HG02885 (cell line): ENCODE results near the gene ODF2L.
A peak's percentile ranks its signal among the peaks of the same experiment; 100 is the strongest.
"Not testable (repeated sequence)": the region's sequence is repeated elsewhere in the genome, so short reads cannot be mapped to it uniquely, and the experiment has no call there.

ENCODE experiments used
- ATAC-seq: cut with Tn5 transposase; IDR thresholded peaks from one replicate; pipeline ENCODE4 v1.9.1; 2021; ENCODE audit warnings: mild to moderate bottlenecking; ENCODE audit not compliant: unreplicated experiment, poor library complexity

The ODF2L gene

DNA sequence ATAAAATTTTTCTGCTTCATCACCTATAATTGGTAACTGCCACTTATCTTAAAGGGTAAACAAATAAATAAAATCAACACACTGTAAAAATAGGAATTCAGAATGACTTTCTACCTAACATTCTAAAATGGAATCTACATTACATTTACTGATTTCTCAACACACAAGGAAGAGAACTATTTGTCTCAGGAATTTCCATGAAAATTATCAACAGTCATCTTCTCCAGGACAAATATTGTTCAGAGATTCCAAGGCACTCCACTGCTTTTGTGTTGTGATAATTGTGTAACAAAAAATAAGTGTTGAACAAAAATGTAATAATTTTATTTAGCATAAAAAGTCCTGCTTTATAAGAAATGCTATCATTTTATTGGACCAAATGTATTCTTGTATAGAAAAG, 7.3 kb downstream of the ODF2L start:
- ATAC-seq, result no peak

DNA sequence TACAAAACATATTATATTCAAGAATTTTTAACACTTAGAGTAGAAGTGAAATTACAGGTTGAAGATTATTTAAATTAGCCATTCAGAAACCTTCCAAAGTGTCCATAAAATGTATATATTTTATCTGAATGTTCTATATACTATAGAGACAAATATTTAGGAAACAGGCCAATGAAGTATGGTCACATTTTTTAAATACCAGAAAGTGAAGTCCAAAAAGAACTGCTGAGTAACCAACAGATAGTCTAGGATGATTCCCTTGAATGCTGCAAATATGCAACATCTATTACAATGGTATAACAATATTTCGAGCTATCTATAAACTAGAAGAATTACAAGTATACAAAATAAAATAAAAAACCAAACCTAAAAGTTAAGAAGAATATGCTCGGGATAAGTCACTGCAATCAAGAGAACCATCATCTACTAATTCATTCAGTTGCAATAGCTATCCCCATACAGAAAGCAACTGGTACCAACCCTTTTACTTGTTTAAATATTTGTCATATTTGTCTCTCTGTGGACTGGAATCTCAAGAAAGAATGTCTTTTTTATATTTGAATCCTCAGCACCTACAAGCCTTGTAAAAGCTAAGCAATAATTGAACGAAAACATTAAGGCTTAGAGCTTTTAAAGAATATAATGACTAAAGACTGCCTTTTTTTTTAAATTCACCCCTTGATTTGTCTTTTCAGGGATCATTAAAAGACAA, 8.1 kb downstream of the ODF2L start:
- ATAC-seq, result no peak

DNA sequence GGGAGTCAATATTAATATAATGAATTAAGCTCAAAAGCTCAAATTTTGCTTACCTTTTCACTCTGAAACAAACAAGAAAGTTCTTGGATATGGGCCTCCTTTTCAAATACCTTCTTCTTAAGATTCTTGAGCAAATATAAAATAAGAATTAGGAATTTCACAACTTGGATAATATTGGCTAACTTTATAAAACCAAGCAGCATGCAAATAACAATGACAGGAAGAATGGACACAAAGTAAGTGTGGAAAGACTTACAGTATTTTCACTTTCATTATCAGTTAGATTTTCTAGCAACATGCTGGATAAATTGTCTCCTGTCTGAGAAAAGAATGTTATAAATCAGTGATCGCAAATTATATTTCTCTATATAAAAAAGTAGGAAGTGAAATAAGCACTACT, 13.2 kb downstream of the ODF2L start:
- ATAC-seq, result peak; percentile 59

DNA sequence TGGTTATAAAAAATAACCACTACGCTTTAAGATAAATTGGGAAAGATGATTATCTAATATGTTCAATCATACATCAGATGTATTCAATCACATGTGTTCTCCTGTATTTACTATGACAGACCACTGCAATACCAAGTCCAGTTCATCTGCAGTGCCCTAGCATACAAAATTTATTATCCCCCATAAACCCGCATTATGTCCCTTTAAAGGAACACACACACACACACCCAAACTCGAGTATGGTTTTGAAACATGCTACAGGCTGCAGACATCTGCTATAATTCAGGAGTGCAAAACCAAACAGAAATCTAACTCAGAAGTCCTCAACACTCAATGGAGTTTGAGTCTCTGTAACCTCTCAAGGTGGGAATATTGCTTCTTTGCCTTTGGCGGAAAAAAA, 14.9 kb downstream of the ODF2L start:
- ATAC-seq, result no peak

DNA sequence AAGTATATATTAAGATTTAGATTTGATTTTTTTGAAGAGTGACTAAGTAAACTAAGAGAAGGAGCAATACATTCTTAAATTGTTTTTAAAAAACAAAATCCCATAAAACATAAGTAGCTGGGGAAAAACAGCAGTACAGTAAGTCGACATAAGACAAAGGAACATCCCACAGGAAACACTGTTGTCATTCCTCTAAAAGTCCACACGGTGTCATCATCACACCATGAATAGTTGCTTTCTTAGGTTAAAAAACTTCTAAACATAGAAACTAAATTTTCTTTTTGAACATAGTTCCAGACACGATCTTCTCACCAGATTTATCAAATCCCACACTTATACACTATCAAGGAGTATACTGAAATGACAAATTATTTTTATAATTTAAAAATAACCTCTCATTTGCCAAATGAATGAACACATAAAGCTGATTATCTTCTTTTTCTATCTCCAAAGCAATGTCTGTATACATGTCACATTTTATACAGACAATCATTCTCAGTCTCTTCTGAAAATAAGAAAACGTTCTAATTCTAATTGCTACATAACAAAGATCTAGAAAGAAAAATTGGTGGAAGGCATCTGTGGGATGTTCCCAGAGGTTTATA, 15.8 kb downstream of the ODF2L start:
- peak; percentile 81 for ATAC-seq

DNA sequence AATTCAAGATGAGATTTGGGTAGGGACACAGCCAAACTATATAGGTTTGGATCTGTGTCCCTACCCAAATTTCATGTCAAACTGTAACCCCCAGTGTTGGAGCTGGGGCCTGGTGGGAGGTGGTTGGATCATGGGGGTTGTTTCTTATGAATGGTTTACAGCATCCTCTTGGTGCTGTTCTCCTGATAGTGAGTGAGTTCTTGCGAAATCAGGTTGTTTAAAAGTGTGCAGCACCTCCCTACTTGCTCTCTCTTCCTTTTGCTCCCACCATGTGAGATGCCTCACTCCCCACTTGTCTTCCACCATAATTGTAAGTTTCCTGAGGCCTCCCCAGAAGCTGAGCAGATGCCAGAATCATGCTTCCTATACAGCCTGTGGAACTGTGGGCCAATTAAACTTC, 17.3 kb downstream of the ODF2L start:
- no peak for ATAC-seq

DNA sequence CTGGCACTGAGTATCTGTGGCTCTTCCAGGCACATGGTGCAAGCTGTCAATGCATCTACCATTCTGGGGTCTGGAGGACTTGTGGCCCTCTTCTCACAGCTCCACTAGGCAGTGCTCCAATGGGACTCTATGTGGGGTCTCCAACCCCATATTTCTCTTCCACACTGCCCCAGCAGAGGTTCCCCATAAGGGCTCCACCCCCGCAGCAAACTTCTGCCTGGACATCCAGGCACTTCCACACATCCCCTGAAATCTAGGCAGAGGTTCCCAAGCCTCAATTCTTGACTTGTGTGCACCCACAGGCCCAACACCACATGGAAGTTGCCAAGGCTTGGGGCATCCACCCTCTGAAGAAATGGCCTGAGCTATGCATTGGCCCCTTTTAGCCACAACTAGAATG, 18.8 kb downstream of the ODF2L start:
- ATAC-seq, result no peak

DNA sequence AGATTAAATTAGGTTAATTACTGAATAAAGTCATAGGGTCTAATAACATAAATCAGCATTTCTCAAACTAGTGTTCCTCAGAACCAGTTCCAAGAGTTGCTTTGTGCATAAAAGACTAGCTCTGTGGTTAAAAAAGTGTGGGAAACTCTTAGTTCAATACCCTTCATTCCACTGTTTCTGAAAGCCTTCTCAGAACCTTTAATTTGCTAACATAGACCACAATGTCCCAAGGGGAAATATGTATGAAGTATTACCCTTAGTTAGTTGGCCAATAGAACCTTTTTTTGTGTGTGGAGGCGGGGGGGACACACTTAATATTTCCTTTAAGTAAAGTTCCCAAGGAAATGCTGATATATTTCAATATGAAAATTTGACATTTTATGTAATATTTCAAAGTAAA, 20.4 kb downstream of the ODF2L start:
- no peak for ATAC-seq

DNA sequence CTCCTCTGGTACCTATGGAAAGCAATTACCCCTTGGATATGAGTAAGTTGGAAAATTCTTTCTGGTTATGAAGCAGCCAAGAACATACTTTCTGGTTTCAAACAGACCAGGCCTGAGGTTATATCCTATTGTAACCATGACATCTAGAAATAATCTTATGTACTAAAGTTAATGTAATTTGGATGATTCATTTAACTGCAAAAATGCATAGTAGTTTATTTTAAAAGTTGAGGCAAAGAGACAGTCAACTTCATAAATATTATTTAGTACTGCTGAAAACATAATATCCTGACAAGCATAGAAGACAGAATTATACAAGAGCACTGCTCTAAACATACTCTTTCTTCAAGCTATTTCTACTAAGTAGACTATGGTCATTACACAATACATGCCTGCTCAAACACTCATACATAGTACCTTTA, 25.5 kb downstream of the ODF2L start:
- no peak for ATAC-seq

DNA sequence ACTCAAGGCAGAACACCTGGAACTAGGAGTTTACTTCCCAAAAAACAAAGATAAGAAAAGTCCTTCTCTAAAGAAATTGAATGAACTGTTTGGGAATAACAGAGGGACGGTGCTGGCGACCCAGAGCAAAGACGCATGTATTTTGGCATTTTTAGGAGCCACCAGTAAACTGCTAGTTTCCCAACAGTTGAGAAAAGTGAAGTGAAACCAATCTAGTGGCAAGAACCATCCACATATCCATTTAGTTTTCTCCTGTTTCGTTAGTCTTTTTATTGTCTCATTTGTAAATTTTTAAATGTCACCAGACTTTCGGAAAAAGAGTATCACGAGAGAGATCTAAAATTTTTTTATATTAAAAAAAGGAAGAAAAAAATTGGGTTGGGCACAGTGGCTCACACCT, 30.2 kb downstream of the ODF2L start:
- ATAC-seq, result no peak

DNA sequence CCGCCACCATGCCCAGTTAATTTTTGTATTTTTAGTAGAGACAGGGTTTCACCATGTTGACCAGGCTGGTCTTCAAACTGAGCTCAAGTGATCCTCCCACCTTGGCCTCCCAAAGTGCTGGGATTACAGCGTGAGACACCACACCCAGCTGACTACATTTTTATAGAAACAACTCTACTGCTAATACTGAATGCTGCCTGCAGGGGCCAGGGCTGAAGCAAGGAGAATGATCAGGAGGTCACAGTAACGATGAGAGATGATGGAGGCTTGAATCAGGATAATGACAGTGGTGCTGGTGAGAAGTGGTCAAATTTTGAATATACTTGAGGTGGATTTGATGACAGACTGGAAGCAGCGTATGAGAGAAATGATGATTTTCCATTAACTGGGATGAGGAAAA, 33.3 kb downstream of the ODF2L start:
- no peak for ATAC-seq

DNA sequence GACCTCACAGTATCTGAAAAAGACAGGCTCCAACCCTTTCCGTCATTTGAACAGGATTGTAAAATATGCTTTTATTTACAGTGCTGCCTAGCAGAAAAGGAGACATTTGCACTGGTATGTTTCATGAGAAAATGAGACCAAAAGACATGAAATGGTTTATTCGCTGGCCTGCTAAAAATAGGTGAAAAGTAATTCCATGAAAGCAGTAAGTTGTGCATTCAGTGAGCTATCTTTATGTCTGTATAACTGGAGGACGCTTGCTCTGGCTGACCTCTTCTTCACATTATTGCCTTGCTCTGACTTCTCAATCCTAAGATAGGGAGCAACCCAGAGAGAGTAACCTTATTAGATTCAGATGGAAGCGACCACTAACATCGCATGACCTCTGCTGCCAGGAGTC, 38.3 kb downstream of the ODF2L start:
- no peak for ATAC-seq

DNA sequence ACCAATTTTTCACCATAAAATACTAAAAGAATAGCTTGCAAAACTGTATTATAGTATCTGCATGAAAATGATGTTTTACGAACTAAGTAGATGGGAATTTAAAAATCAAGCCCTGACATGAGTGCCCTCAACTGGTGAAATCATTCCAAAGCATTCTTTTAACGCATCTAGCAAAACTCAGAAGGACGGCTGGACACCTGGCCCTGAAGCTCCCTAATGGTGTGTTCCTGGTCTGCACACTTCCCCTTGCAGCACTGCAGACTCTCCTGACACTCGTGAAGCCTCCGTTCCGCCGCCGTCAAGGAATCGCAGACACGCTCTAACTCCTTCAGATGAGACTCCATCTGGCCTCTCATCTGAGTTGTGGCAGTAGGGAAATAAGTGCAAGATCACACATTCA, 39.9 kb downstream of the ODF2L start:
- no peak for ATAC-seq

DNA sequence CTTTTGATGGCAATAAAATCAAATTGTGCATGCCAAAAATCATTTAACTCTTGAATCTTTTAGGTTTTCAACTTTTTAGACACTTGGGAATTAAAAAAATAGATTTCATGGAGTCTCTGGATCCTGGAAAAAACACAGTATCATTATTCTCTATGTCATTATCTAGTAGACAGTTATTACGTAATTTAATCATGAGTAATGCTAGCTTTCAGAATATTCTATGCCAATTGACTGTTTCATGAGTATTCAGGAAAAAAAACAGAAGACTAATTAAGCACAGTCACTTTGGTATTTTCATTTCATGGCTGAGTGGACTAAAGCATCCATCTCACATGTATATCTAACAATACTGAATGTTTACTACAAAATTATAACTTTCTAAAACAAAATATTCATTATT, 44.0 kb downstream of the ODF2L start:
- no peak for ATAC-seq

DNA sequence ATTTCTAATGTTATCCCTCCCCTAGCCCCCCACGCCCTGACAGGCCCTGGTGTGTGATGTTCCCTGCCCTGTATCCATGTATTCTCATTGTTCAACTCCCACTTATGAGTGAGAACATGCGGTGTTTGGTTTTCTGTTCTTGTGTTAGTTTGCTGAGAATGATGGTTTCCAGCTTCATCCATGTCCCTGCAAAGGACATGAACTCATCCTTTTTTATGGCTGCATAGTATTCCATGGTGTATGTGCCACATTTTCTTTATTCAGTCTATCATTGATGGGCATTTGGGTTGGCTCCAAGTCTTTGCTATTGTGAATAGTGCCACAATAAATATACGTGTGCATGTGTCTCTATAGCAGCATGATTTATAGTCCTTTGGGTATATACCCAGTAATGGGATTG, 45.9 kb downstream of the ODF2L start:
- ATAC-seq, result not testable (repeated sequence)

DNA sequence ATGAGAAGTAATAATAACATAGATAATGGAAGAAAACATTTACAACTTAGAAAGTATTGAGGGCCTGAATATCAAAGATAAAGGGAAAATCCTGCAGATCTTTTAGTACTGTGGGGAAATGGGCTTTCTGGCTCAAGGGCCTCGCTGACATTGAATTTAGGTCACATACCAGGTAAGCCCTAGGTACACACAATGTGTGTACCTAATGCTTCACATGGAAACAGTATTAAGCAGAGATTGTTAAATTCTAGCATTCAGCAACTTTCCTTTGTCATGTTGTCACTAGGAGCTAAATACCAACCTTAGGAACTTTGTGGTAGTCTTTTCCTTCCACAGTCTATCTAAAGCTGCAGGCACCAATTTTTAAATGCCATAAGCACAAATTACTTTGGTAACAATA, 49.7 kb downstream of the ODF2L start:
- no peak for ATAC-seq

DNA sequence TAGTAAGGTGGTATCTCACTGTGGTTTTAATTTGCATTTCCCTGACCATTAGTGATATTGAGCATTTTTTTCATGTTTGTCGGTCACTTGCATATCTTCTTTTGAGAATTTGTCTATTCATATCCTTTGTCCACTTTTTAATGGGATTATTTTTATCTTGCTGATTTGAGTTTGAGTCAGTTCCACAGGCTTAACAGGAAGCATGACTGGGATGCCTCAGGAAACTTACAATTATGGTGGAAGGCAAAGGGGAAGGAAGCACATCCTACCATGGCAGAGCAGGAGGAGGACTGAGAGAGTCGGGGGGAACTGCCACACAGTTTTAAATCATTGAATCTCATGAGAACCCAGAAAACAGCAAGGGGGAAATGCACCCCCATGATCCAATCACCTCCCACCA, 51.1 kb downstream of the ODF2L start:
- ATAC-seq, result no peak

DNA sequence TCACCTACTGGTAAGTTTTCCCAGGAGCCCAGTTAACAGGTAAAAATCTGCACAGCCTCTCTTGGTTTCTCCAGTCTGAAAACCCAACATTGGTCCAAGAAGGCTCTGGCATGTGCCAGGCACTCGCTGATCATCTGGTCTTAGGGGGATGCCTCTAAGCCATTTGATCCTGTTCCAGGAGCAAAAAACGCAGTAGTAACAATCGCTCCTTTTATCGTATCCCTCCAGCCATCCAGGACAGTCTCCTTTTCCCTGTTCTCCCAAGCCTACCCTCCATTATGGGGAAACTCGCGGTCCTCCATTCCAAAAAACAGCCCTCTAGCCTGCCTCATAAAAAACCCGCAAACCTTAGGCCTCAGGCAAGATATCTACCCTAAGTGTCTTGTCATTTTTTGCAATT, 56.2 kb downstream of the ODF2L start:
- ATAC-seq, result no peak

DNA sequence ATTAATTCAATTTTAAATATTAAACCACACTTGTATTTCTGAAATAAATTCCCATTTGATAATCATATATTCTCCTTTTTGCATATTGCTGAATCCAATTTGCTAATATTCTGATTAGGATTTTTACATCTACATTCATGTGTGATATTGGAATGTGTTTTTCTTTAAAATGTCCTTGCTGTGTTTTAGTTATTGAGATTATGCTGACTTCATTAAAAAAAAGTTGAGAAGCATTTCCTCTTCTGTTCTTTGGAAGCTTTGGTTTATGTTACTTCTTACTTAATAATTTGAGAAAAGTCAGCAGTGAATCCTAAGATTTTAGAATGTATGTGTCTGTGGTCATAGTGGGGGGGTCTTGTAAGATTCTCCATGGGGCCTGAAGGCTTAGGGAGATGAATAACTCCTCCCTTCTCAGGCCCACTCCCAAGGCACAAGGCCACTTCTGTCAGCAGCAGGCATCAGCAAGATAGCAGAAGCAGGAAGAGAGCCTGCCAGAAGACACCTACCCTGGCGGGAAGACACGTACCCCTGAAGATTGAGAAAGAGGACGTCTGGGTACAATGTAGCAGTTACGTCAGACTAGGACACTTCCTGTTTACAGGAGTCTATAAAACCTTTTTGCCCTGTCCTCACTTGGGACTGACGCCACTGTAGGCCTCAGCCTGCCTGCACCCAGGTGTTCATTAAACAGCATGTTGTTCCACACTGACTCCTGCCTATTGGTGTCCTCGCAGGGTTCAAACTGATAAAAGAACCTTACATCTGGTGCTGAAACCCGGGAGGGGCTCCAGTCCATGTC, 56.9 kb downstream of the ODF2L start:
- no peak for ATAC-seq

DNA sequence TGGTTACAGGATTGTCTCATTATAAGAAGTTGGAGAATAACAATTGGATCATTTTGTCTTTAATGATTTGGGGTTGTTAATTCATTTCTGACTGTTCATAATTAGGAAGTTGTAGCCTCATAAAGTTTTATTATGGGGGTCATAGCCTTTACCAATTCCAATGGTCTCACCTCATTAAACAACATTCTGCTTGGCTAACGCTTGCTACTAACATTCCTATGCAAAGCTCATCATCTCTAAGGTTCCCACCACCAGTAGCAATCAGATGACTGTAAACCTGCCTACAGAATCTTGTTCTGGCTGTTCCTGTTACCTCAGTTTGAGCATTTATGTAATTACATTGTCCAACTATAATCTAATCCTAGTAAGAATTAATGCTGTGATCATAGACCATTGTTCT, 60.2 kb downstream of the ODF2L start:
- no peak for ATAC-seq

DNA sequence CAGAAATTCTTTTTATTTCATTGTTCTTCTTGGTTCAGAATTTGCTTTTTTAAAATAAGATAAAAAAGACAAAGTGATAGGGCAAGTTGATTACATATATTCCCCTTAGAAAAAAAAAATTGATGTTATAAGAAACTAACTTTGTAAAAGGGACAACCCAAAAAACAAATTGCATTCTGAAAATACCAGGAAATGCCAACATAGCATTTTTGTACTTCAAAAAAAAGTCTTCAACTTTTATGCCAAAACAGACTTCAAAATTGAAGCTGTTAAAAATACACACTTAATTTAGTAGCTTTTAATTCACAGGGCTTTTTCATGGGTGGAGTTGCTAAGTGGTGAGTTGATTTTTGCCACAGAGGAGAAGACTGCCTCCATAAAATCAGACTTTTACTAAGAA, 70.9 kb downstream of the ODF2L start:
- no peak for ATAC-seq
